Psoas muscle (tissue), 8 donors: ENCODE data around the gene RARS2. TPM values are rescaled to one million over a fixed set of nuclear protein-coding genes. Genes with fewer than 3 reads are reported as not detected.

Source experiments
- ATAC-seq, 4 donors: fragments of 200-7000 bp; cut with Tn5 transposase; one replicate each; pipeline ENCODE4 v1.9.1; 2020; ENCODE audit warnings: moderate library complexity in 3 of 4, mild to moderate bottlenecking in 2 of 4
- DNase-seq, 2 donors: peaks; one replicate each; pipeline ENCODE4 v3.0.0-alpha.2; 2020
- H3K27ac ChIP-seq: fragments of 200-600 bp; one replicate; pipeline ENCODE4 v1.8.0; 2022
- H3K27me3 ChIP-seq, 3 donors: fragments of 200-600 bp in 1 of 3; one replicate each; pipeline versions ENCODE4 v1.6.1 to v1.8.0; 2013 to 2022; ENCODE audit warnings: low read length in 2 of 3, mild to moderate bottlenecking in 2 of 3, moderate library complexity in 1 of 3; ENCODE audit not compliant: insufficient read depth in 3 of 3
- H3K36me3 ChIP-seq, 2 donors: fragments of 200-600 bp in 1 of 2; one replicate each; pipeline versions ENCODE4 v1.6.1 to v1.8.0; 2013 to 2022; ENCODE audit warnings: low read depth in 1 of 2, mild to moderate bottlenecking in 1 of 2, moderate library complexity in 1 of 2; ENCODE audit not compliant: insufficient read depth in 1 of 2
- H3K4me1 ChIP-seq: fragments of 200-600 bp; one replicate; pipeline ENCODE4 v1.8.0; 2022
- H3K4me3 ChIP-seq: fragments of 200-600 bp; one replicate; pipeline ENCODE4 v1.8.0; 2022; ENCODE audit warnings: mild to moderate bottlenecking
- H3K9me3 ChIP-seq: fragments of 200-600 bp; one replicate; pipeline ENCODE4 v1.8.0; 2022
- WGBS, 3 donors: extraction: QIAGEN DNeasy Blood & Tissue Kit; methylation state at CpG; one replicate each; pipeline versions ENCODE4 v1.1.6 to v1.1.7; 2013; 5-methylcytosine and 5-hydroxymethylcytosine counted together
- intact Hi-C, 2 donors: fragments of 100-400 bp; cut with DNase I; formaldehyde crosslinking; loops; one replicate each; pipeline versions ENCODE4 v1.11.0 to v1.14.2; 2022
- polyA plus RNA-seq, 3 donors: library from polyadenylated mRNA; stranded (reverse); fragments of 200-250 nt; gene quantifications; one replicate each; pipeline ENCODE4 v1.2.3, GENCODE V29; 2013
- total RNA-seq, 4 donors: library from RNA; stranded (reverse); fragmentation: NEBNext Ultra II Directional in 2 of 4; extraction: Animal tissue kit (Norgen Biotek cat#: 25700) in 2 of 4; gene quantifications; one replicate each; pipeline versions ENCODE4 v1.2.1 to v1.2.4, GENCODE V29; 2021 to 2023
- TF ChIP-seq, protein P1 (sequence below): fragments of 200-600 bp; IDR thresholded peaks from one replicate; pipeline ENCODE4 v1.8.0; 2022; ENCODE audit warnings: antibody characterized with exemption
- donor health status: healthy with polysubstance abuse.
- donor health status: DM: no; HTN: no; CAD: no; lungs with moderate emphysema.
- donor health status: Bipolar disorder and iron deficiency.
- donor health status: healthy.
- donor health status: DM: yes; HTN: yes; CAD: no.
- donor health status: DM: no; HTN: no; CAD: no.
- donor health status: DM: no; HTN: no; CAD: no.
- donor health status: DM: yes; HTN: yes; CAD: no.

The RARS2 gene
- total and polyA plus RNA-seq, 7 donors = 11.6 to 20.7 (median 17.1) TPM

DNA sequence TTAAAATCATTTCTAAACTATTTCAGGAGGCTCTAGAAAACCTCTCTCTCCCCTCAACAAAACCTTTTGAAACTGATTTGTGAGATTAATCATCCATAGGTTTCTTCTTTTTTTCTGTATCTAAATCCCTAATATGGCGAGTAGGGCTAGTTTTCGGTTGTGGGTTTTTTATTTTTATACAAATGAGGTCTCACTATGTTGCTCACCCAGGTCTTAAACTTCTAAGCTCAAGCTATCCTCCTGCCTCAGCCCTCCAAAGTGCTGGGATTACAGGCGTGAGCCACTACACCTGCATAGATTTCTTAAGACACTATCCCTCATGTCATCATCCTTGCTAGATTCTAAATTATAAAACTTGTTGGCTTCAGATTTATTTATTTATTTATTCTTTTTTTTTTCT, 44.1 kb upstream of the RARS2 start:
- DNase-seq = no peak
- intact Hi-C loops = no loop called here
- Histone ChIP-seq H3K27ac (no peak overlapping the region), H3K4me1 (no peaks in the 10 kb centered on the region), H3K36me3 (peaks cover 3 to 58% of the 10 kb centered on the region in 2 donors), H3K27me3 (no peaks in the 10 kb centered on the region), H3K9me3 (no peaks in the 10 kb centered on the region), H3K4me3 (no peak overlapping the region)
- ATAC-seq = no peak
- WGBS, 3 donors = 96 to 98% (median 97%) methylated on average over 3 of the region's 3 CpGs
- TF ChIP-seq, protein P1, sequence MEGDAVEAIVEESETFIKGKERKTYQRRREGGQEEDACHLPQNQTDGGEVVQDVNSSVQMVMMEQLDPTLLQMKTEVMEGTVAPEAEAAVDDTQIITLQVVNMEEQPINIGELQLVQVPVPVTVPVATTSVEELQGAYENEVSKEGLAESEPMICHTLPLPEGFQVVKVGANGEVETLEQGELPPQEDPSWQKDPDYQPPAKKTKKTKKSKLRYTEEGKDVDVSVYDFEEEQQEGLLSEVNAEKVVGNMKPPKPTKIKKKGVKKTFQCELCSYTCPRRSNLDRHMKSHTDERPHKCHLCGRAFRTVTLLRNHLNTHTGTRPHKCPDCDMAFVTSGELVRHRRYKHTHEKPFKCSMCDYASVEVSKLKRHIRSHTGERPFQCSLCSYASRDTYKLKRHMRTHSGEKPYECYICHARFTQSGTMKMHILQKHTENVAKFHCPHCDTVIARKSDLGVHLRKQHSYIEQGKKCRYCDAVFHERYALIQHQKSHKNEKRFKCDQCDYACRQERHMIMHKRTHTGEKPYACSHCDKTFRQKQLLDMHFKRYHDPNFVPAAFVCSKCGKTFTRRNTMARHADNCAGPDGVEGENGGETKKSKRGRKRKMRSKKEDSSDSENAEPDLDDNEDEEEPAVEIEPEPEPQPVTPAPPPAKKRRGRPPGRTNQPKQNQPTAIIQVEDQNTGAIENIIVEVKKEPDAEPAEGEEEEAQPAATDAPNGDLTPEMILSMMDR = no peak

DNA sequence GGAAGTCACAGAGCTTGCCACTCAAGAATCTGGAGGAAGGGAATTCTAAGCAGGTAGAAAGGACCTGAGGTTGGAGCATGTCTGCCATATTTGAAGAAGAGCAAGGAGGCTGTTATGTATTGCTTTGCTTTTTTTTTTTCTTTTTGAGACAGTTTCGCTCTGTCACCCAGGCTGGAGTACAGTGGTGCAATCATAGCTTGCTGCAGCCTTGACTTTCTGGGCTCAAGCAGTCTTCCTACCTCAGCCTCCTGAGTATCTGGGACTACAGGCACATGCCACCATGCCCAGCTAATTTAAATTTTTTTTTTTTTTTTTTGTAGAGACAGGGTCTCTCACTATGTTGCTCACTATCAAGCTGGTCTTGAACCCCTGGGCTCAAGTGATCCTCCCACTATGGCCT, 41.0 kb upstream of the RARS2 start:
- TF ChIP-seq, protein P1 = no peak
- no peaks in the 10 kb centered on the region for H3K27me3 ChIP-seq
- no peaks in the 10 kb centered on the region for H3K9me3 ChIP-seq
- H3K4me3 ChIP-seq = no peak overlapping the region
- no peaks in the 10 kb centered on the region for H3K4me1 ChIP-seq
- DNase-seq = no peak
- H3K36me3 ChIP-seq = peaks cover 3 to 30% of the 10 kb centered on the region in 2 donors
- intact Hi-C loops = no loop called here
- H3K27ac ChIP-seq = no peak overlapping the region
- ATAC-seq = no peak
- 92 to 100% (median 100%) methylated on average over 1 of the region's 1 CpG for WGBS, 3 donors

DNA sequence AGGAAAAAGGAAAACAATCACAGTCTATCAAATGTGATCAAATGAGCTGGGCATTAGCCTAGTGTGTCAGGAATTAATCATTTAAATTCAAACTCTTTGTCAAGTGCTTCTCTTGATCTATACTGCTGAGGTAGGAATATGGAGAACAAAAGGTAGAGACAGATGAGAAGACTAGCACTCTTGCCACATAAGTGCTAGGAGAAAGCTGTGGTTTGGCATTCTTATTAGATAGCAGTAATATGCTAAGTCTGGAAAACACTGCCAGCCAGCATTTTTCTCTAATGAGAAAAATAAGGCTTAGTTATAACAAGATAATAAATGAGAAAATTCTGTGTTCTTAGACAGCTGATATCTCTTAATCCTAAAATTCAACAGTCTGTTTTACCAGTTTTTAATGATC, 39.1 kb upstream of the RARS2 start:
- Histone ChIP-seq H3K27me3 (no peaks in the 10 kb centered on the region), H3K27ac (no peak overlapping the region), H3K36me3 (peaks cover 3 to 15% of the 10 kb centered on the region in 2 donors), H3K4me1 (no peaks in the 10 kb centered on the region), H3K9me3 (no peaks in the 10 kb centered on the region), H3K4me3 (no peak overlapping the region)
- DNase-seq (no peak), ATAC-seq (peak in 1 of 4 donors; percentile 53)
- TF ChIP-seq, protein P1 = no peak
- intact Hi-C loops = no loop called here

DNA sequence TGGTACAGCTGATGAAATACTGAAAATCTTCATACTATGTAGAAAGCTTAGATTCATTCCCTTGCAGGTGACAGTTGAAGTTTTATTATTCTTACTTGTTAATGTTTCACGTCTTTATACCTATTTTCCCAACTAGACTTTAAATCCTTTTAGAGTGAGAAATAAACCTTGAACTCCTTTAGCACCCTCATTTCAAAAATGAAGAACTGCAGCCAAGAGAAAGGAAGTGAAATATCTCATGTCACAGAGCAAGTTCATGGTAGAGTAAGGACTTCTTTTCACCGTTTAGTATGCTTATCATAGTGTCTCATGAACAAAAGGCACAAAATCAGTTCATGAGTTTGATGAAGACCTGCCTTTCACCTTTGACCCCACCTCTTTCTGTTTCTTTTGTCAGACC, 38.6 kb upstream of the RARS2 start:
- TF ChIP-seq, protein P1 = no peak
- intact Hi-C loops = no loop called here
- Histone ChIP-seq H3K27me3 (no peaks in the 10 kb centered on the region), H3K4me1 (no peaks in the 10 kb centered on the region), H3K36me3 (peaks cover 3 to 16% of the 10 kb centered on the region in 2 donors), H3K4me3 (no peak overlapping the region), H3K9me3 (no peaks in the 10 kb centered on the region), H3K27ac (no peak overlapping the region)
- ATAC-seq = no peak
- no peak for DNase-seq
- WGBS, 3 donors = 77 to 80% (median 78%) methylated on average over 2 of the region's 2 CpGs

DNA sequence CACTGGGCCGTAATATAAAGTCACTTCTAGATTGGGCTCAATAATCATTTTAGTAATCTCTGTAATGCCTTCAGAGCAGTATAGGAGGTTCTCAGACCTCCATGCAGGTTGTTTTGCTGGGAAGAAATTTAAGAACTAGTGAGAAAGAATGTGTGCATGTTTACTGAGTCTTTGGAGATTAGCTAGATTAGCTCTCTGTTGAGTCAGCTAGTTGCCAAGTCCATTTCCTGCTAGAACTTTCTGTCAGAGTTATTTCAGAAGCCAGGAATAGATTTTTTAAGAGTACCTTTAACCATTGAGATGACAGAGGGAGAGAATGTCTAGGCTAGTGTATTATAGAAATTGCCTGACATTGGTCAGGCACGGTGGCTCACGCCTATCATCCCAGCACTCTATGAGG, 33.5 kb upstream of the RARS2 start:
- intact Hi-C loops = no loop called here
- Histone ChIP-seq H3K4me3 (no peak overlapping the region), H3K27ac (no peak overlapping the region), H3K36me3 (peaks cover 0 to 27% of the 10 kb centered on the region in 2 donors), H3K9me3 (no peaks in the 10 kb centered on the region), H3K27me3 (no peaks in the 10 kb centered on the region), H3K4me1 (no peaks in the 10 kb centered on the region)
- no peak for ATAC-seq
- no peak for DNase-seq
- WGBS, 3 donors = 90 to 94% (median 92%) methylated on average over 3 of the region's 3 CpGs
- TF ChIP-seq, protein P1 = no peak
